SK-N-MC (cell line): ENCODE data around the gene NF2.

Experiments
- DNase-seq: peaks from one replicate; pipeline ENCODE4 v3.0.0-alpha.2; 2011; ENCODE audit warnings: low read depth, low spot score
- H3K27ac ChIP-seq: fragments of 200-600 bp; sonication (generic); 2 replicates; pipeline ENCODE4 v1.5.1; 2016; ENCODE audit warnings: mixed run types
- H3K36me3 ChIP-seq: fragments of 200-600 bp; sonication (generic); 2 replicates; pipeline ENCODE4 v1.6.1; 2017; ENCODE audit warnings: antibody characterized with exemption, low read length, mixed read lengths; ENCODE audit not compliant: insufficient read depth
- H3K4me3 ChIP-seq: fragments of 200-600 bp; sonication (generic); 2 replicates; pipeline ENCODE4 v1.5.1; 2016
- H3K9ac ChIP-seq: fragments of 200-600 bp; sonication (generic); 2 replicates; pipeline ENCODE4 v1.8.0; 2017; ENCODE audit warnings: mixed run types, mixed read lengths; ENCODE audit not compliant: insufficient read length
- H3K9me3 ChIP-seq: fragments of 200-600 bp; sonication (generic); 2 replicates; pipeline ENCODE4 v1.6.1; 2017; ENCODE audit warnings: low read depth, mild to moderate bottlenecking, antibody characterized with exemption, low read length, moderate library complexity, mixed read lengths
- EZH2 ChIP-seq: fragments of 200-600 bp; sonication (generic); IDR thresholded peaks from one replicate; pipeline ENCODE4 v1.6.1; 2017; ENCODE audit warnings: antibody characterized with exemption
- FOXP2 ChIP-seq: optimal IDR thresholded peaks from 2 replicates; pipeline ENCODE3; 2011; ENCODE audit warnings: mild to moderate bottlenecking, moderate library complexity; ENCODE audit not compliant: insufficient read depth; ENCODE audit errors: extremely low read length, control extremely low read depth
- POLR2AphosphoS5 ChIP-seq: IDR thresholded peaks from 2 replicates; pipeline ENCODE4 v1.6.1; 2012; ENCODE audit warnings: mild to moderate bottlenecking, low read depth, low read length, borderline replicate concordance

The NF2 gene

GRCh38 chr22:29719899-29720645 is 116.6 kb downstream of the NF2 start, which contains the start of gene CABP7:
TSS of gene CABP7 (plus strand) at chr22:29720003. CDS start at chr22:29720425, 422 bp downstream.
- H3K9me3 ChIP-seq = no peaks in the 10 kb centered on the region
- TF ChIP-seq FOXP2 = no peak
- TF ChIP-seq EZH2 = no peak
- no peak for TF ChIP-seq POLR2AphosphoS5
- H3K36me3 ChIP-seq = no peaks in the 10 kb centered on the region
- no peak within 1 kb of the TSS for H3K9ac ChIP-seq
- DNase-seq = no peak
- H3K4me3 ChIP-seq = no peak within 1 kb of the TSS
- no peak within 1 kb of the TSS for H3K27ac ChIP-seq

GRCh38 chr22:29720811-29721323 is 117.4 kb downstream of the NF2 start:
- Histone ChIP-seq H3K27ac (no peak overlapping the region), H3K36me3 (no peaks in the 10 kb centered on the region), H3K9ac (no peak overlapping the region), H3K9me3 (no peaks in the 10 kb centered on the region), H3K4me3 (no peak overlapping the region)
- TF ChIP-seq EZH2 (peak; percentile 92), FOXP2 (no peak)
- DNase-seq = no peak

DNA sequence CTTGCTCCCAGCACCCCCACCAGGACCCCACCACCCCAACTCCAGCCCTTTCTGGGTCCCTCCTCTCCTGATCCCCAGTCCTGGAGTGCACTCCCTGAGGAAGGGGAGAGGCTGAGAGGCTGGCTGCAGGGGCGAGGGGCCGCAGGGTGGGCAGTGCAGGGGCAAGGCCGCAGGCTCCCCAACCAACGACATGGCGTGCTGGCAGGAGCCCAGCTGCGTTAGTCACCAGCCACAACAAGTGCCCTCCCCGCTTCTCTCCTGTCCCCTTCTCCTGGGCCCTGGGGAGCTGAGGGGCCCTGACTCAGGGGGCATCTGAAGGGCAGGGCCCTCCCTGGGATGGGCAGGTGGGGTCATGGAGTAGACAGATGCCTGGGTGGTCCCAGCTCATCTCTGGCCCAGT is 118.7 kb downstream of the NF2 start:
- no peak for TF ChIP-seq EZH2
- Histone ChIP-seq H3K4me3 (no peak overlapping the region), H3K9me3 (no peaks in the 10 kb centered on the region), H3K36me3 (no peaks in the 10 kb centered on the region), H3K9ac (no peak overlapping the region), H3K27ac (no peak overlapping the region)
- no peak for DNase-seq

DNA sequence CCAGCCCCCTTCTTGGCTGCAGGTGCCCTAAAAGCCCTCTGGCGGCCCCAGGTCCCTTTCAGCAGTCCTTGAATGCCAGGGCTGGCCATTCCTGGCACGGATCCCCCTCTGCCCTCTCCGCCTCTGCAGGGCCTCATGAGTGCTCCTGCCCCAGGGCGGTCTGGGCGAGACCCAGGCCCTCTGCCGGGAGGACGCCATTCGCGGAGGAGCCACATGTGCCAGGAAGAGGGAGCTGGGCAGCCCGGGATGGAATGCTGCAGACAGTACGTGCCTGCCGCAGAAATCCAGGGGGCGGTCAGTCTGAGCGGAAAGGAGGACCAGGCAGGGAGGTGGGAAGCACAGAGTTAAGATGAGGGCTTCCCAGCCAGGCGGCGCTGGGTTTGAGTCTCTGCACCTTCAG is 119.2 kb downstream of the NF2 start:
- H3K9me3 ChIP-seq = no peaks in the 10 kb centered on the region
- TF ChIP-seq POLR2AphosphoS5 = no peak
- no peak for TF ChIP-seq FOXP2
- no peak for TF ChIP-seq EZH2
- no peak for DNase-seq
- H3K9ac ChIP-seq = no peak overlapping the region
- H3K4me3 ChIP-seq = no peak overlapping the region
- H3K36me3 ChIP-seq = no peaks in the 10 kb centered on the region
- no peak overlapping the region for H3K27ac ChIP-seq

DNA sequence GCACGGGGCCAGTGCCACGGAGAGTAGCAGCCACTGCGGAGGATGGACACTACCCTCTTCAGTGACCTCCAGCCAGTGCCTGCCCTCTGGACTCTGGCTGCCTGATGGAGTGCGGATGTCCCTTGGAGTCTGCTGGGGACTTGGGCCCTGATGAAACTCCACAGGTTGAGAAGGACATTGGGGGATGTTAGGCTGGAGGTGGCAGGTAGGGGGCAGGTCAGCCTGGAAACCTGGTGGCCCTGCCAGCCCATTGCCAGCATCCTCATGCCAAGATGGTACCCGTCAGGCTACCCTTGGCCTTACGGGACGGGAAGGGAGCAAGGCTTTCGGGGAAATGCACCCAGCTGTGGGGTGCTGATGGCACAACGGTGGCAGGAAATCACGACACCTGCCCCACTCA is 120.3 kb downstream of the NF2 start:
- TF ChIP-seq FOXP2 = no peak
- TF ChIP-seq POLR2AphosphoS5 = no peak
- no peak for TF ChIP-seq EZH2
- Histone ChIP-seq H3K4me3 (no peak overlapping the region), H3K27ac (no peak overlapping the region), H3K9me3 (no peaks in the 10 kb centered on the region), H3K36me3 (no peaks in the 10 kb centered on the region), H3K9ac (no peak overlapping the region)
- no peak for DNase-seq

DNA sequence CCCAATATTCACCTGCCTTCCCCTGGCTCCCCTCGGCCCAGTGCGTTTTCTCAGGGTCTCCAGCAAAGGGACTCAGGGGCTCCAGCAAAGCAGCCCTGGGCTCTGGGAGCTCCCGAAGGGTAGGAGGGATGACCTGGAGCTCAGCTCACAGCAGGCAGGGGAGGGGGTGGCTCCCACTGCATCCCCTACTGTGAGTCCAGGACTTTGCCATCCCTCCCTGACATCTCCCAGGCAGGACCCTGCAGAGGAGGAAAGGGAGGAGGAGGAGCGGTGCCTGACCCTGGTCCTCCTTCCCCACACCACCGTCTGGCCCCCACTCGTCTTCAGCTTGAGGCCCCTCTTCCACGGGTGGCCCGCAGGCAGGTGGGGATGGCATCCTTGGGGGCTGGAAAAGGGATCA is 121.4 kb downstream of the NF2 start:
- DNase-seq = no peak
- H3K36me3 ChIP-seq = no peaks in the 10 kb centered on the region
- no peak overlapping the region for H3K27ac ChIP-seq
- H3K9ac ChIP-seq = no peak overlapping the region
- no peak overlapping the region for H3K4me3 ChIP-seq
- TF ChIP-seq FOXP2 (no peak), EZH2 (no peak), POLR2AphosphoS5 (no peak)
- no peaks in the 10 kb centered on the region for H3K9me3 ChIP-seq

GRCh38 chr22:29726106-29726505 is 122.7 kb downstream of the NF2 start:
- TF ChIP-seq FOXP2 (no peak), POLR2AphosphoS5 (no peak), EZH2 (no peak)
- DNase-seq = no peak
- H3K9ac ChIP-seq = no peak overlapping the region
- H3K36me3 ChIP-seq = no peaks in the 10 kb centered on the region
- no peak overlapping the region for H3K27ac ChIP-seq
- H3K4me3 ChIP-seq = no peak overlapping the region
- H3K9me3 ChIP-seq = no peaks in the 10 kb centered on the region

GRCh38 chr22:29726512-29727130 is 123.2 kb downstream of the NF2 start:
- Histone ChIP-seq H3K36me3 (no peaks in the 10 kb centered on the region), H3K9ac (no peak overlapping the region), H3K4me3 (no peak overlapping the region), H3K27ac (no peak overlapping the region), H3K9me3 (no peaks in the 10 kb centered on the region)
- no peak for DNase-seq
- no peak for TF ChIP-seq POLR2AphosphoS5
- TF ChIP-seq EZH2 = no peak
- no peak for TF ChIP-seq FOXP2
